Measurements from ENCODE around the gene SMAD2.
"Not testable (repeated sequence)": the region's sequence is repeated elsewhere in the genome, so short reads cannot be mapped to it uniquely, and the experiment has no call there.

Gene SMAD2

GRCh38 chr18:47788621-47789020, 141.8 kb downstream of the SMAD2 start:
- DNase-seq, result no peak

- no peak for DNase-seq
Measured at GRCh38 chr18:47781561-47781960, 148.9 kb downstream of the SMAD2 start.

GRCh38 chr18:47780011-47780725, 150.3 kb downstream of the SMAD2 start:
- no peak for DNase-seq

- no peak for DNase-seq
Measured at GRCh38 chr18:47779381-47779780, 151.1 kb downstream of the SMAD2 start.

- no peak for DNase-seq
Measured at GRCh38 chr18:47777626-47778025, 152.8 kb downstream of the SMAD2 start.

DNA sequence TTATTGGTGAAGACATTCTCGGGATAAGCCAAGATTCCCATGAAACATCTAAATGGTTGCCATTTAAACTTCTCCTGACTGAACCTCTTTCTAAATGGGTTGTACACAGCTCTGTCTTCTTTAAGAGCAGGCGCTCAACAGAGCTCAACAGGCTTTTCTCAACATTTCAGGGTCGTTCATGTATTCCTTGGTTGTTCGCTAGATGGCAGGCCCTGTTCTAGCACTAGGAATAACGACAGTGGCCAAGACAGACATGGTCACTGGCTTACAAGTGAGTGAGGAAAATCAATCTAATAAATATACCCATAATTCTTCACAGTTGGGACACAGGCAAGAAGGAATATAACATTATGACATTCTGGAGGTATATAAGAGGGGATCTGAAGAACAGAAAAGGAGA, 154.5 kb downstream of the SMAD2 start:
- DNase-seq, result no peak

DNA sequence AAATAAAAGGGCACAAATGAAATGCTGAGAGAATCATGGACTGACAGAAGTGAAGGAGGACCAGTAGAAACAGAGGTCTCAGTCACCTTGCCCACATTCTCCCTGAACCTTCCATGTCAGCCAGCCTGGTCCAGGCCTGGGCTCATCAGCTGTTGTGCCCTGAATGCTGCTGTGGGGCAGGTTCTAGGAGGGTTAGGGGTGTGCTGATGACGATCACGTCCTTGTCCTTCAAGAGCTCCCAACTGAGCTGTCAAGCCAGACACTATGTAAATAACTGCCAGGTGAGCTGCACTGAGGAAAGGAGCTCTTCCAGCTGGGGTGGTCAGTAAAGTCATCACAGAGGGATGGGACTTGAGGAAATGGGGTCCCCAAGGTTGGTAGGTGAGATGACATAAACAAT, 156.5 kb downstream of the SMAD2 start:
- DNase-seq, result no peak

DNA sequence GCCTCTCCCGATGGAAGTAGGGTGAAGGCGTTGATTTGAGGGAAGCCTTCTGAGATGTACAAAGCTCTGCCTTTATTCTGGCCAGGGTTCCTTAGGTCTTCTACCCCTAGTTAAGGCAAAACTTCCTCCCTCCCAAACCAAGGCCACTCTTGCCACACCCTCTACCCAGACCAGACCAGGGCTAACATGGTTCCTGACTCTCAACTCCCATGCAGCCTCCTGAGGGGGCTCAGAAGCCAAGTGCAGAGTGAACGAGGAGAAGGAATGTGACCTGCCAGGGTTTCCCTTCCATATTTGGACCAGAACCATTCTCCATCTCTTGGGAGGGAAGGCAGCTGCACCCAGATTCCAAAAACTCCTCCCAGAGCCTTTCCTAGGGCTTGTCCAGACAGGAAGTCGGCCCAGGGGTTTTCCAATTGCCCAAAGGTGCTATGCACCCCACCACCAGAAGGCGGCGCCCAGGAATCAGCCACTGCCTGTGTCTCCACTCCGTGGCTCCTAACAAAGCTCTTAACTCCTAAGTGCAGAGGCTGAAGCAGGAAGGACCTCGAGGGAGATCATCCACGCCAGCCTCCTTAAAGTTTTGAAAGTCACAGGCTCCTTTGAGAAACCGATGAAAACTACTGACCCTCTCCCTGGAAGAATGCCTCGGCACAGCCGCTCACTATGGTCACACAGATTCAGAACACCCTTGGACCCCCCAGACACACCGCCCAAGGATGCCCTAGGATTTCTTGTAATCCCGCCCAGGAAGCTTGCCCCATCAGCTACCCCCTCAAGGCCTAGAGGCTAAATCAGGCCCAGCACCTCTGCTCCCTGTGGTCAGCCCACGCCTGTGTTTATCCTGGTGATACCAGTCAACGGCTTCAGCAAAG, 157.8 kb downstream of the SMAD2 start:
- DNase-seq, result peak; percentile 12

- no peak for DNase-seq
Measured at GRCh38 chr18:47771922-47772321, 158.5 kb downstream of the SMAD2 start.

DNA sequence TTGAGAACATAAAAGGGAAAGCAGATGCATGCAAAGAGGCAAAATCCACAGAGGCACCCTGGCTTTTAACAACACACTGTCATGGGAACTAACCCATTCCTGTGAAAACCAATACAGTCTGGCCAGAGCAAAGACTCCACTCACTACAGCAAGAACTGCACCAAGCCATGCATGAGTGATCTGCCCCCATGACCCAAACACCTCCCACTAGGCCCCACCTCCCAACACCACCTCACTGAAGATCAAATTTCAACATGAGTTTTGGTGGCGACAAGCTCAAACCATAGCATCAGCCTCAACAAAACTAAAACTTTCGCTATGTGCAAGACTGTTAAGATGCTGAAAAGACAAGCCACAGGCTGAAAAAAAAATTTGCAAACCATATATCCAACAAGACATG, 162.8 kb downstream of the SMAD2 start:
- no peak for DNase-seq

- not testable (repeated sequence) for DNase-seq
Measured at GRCh38 chr18:47767198-47767597, 163.3 kb downstream of the SMAD2 start.
